HEK293 (cell line): ENCODE measurements around the gene STK24.

Experiments used
- CTCF ChIA-PET: fragments of 350-600 bp; formaldehyde crosslinking; extraction: SDS; loops from one replicate; lab custom pipeline; 2021; ENCODE audit warnings: antibody characterized with exemption; lab: Yijun Ruan, JAX
- POLR2A ChIA-PET: fragments of 300-600 bp; formaldehyde crosslinking; extraction: SDS; loops from one replicate; lab custom pipeline; 2020; ENCODE audit warnings: antibody characterized with exemption, inconsistent platforms; lab: Yijun Ruan, JAX
- H3K27ac ChIP-seq: fragments of 200-500 bp; sonication (Bioruptor generic); 2 replicates; pipeline ENCODE4 v1.5.1; 2014; ENCODE audit warnings: low read depth, low read length, control low read depth, inconsistent platforms; ENCODE audit errors: extremely low read depth
- H3K36me3 ChIP-seq, 2 experiments: fragments of 200-500 bp in 1 of 2; sonication (Bioruptor generic) in 1 of 2; 1 replicate in 1 of 2; 2 replicates in 1 of 2; pipeline ENCODE4 v1.5.1; 2014 to 2017; ENCODE audit warnings: inconsistent platforms in 2 of 2, low read length in 2 of 2; ENCODE audit not compliant: control insufficient read depth in 2 of 2, insufficient read depth in 1 of 2
- H3K4me1 ChIP-seq: fragments of 200-500 bp; sonication (Bioruptor generic); 2 replicates; pipeline ENCODE4 v1.5.1; 2014; ENCODE audit warnings: mild to moderate bottlenecking, low read length, inconsistent platforms; ENCODE audit not compliant: control insufficient read depth, insufficient read depth
- H3K4me3 ChIP-seq: 2 replicates; pipeline ENCODE4 v1.5.1; 2011; ENCODE audit warnings: low read depth, mild to moderate bottlenecking, control low read depth, low read length, moderate library complexity
- H3K9me3 ChIP-seq: fragments of 200-500 bp; sonication (Bioruptor generic); 2 replicates; pipeline ENCODE4 v1.5.1; 2014; ENCODE audit warnings: low read depth, low read length, inconsistent platforms; ENCODE audit not compliant: control insufficient read depth, insufficient read depth
- ATF2 ChIP-seq: fragments of 450-650 bp; formaldehyde crosslinking; IDR thresholded peaks from 2 replicates; pipeline ENCODE4 v1.5.1; 2016; ENCODE audit warnings: missing biosample characterization, missing genetic modification characterization, low read depth
- CTCF ChIP-seq: fragments of 450-650 bp; formaldehyde crosslinking; IDR thresholded peaks from 2 replicates; pipeline ENCODE4 v1.5.1; 2016; ENCODE audit warnings: missing biosample characterization, missing genetic modification characterization
- EGR2 ChIP-seq: fragments of 450-650 bp; formaldehyde crosslinking; IDR thresholded peaks from 2 replicates; pipeline ENCODE4 v1.5.1; 2016; ENCODE audit warnings: low read depth, missing biosample characterization, missing genetic modification characterization
- GFI1B ChIP-seq: fragments of 450-650 bp; formaldehyde crosslinking; IDR thresholded peaks from 2 replicates; pipeline ENCODE4 v1.5.1; 2016; ENCODE audit warnings: missing biosample characterization, missing genetic modification characterization
- INSM2 ChIP-seq: fragments of 450-650 bp; formaldehyde crosslinking; IDR thresholded peaks from 2 replicates; pipeline ENCODE4 v1.5.1; 2016; ENCODE audit warnings: missing biosample characterization, missing genetic modification characterization
- KLF1 ChIP-seq: fragments of 450-650 bp; formaldehyde crosslinking; IDR thresholded peaks from 2 replicates; pipeline ENCODE4 v1.5.1; 2016; ENCODE audit warnings: missing biosample characterization, missing genetic modification characterization
- KLF9 ChIP-seq: fragments of 450-650 bp; formaldehyde crosslinking; IDR thresholded peaks from 2 replicates; pipeline ENCODE4 v1.5.1; 2016; ENCODE audit warnings: missing biosample characterization, missing genetic modification characterization, low read depth
- OSR2 ChIP-seq: fragments of 450-650 bp; formaldehyde crosslinking; IDR thresholded peaks from 2 replicates; pipeline ENCODE4 v1.5.1; 2016; ENCODE audit warnings: missing biosample characterization, missing genetic modification characterization
- ZEB2 ChIP-seq: fragments of 450-650 bp; formaldehyde crosslinking; IDR thresholded peaks from 2 replicates; pipeline ENCODE4 v1.5.1; 2016; ENCODE audit warnings: missing biosample characterization, missing genetic modification characterization
- ZIC2 ChIP-seq: fragments of 450-650 bp; formaldehyde crosslinking; IDR thresholded peaks from 2 replicates; pipeline ENCODE4 v1.5.1; 2016; ENCODE audit warnings: missing biosample characterization, missing genetic modification characterization
- ZNF121 ChIP-seq: fragments of 450-650 bp; formaldehyde crosslinking; IDR thresholded peaks from 2 replicates; pipeline ENCODE4 v1.5.1; 2016; ENCODE audit warnings: missing biosample characterization, missing genetic modification characterization
- ZNF148 ChIP-seq: fragments of 450-650 bp; formaldehyde crosslinking; IDR thresholded peaks from 2 replicates; pipeline ENCODE4 v1.5.0; 2017; ENCODE audit warnings: missing biosample characterization, missing genetic modification characterization, borderline replicate concordance
- ZNF169 ChIP-seq: fragments of 450-650 bp; formaldehyde crosslinking; IDR thresholded peaks from 2 replicates; pipeline ENCODE4 v1.5.1; 2016; ENCODE audit warnings: missing biosample characterization, missing genetic modification characterization
- ZNF174 ChIP-seq: fragments of 450-650 bp; formaldehyde crosslinking; IDR thresholded peaks from 2 replicates; pipeline ENCODE4 v1.5.0; 2017; ENCODE audit warnings: missing biosample characterization, mild to moderate bottlenecking, missing genetic modification characterization
- ZNF19 ChIP-seq: fragments of 450-650 bp; formaldehyde crosslinking; IDR thresholded peaks from 2 replicates; pipeline ENCODE4; 2016; ENCODE audit warnings: missing biosample characterization, missing genetic modification characterization, low read depth
- ZNF23 ChIP-seq: fragments of 450-650 bp; formaldehyde crosslinking; IDR thresholded peaks from 2 replicates; pipeline ENCODE4 v1.5.1; 2016; ENCODE audit warnings: missing biosample characterization, missing genetic modification characterization, borderline replicate concordance
- ZNF302 ChIP-seq: fragments of 450-650 bp; formaldehyde crosslinking; IDR thresholded peaks from 2 replicates; pipeline ENCODE4 v1.5.1; 2016; ENCODE audit warnings: missing biosample characterization, missing genetic modification characterization, low read depth
- ZNF416 ChIP-seq: fragments of 450-650 bp; formaldehyde crosslinking; IDR thresholded peaks from 2 replicates; pipeline ENCODE4 v1.5.1; 2016; ENCODE audit warnings: missing biosample characterization, missing genetic modification characterization
- ZNF514 ChIP-seq: fragments of 450-650 bp; formaldehyde crosslinking; IDR thresholded peaks from 2 replicates; pipeline ENCODE4 v1.5.1; 2016; ENCODE audit warnings: missing biosample characterization, missing genetic modification characterization
- ZNF561 ChIP-seq: fragments of 450-650 bp; IDR thresholded peaks from 2 replicates; pipeline ENCODE4 v1.5.1; 2018; ENCODE audit warnings: missing biosample characterization, missing genetic modification characterization, borderline replicate concordance
- ZNF658 ChIP-seq: fragments of 450-650 bp; formaldehyde crosslinking; IDR thresholded peaks from 2 replicates; pipeline ENCODE4; 2016; ENCODE audit warnings: missing biosample characterization, missing genetic modification characterization
- ZNF677 ChIP-seq: fragments of 450-650 bp; IDR thresholded peaks from 2 replicates; pipeline ENCODE4 v1.5.0; 2018; ENCODE audit warnings: missing biosample characterization, mild to moderate bottlenecking, missing genetic modification characterization, moderate library complexity
- ZNF707 ChIP-seq: fragments of 450-650 bp; formaldehyde crosslinking; IDR thresholded peaks from 2 replicates; pipeline ENCODE4 v1.5.1; 2016; ENCODE audit warnings: missing biosample characterization, missing genetic modification characterization
- ZNF776 ChIP-seq: fragments of 450-650 bp; formaldehyde crosslinking; IDR thresholded peaks from 2 replicates; pipeline ENCODE4 v1.5.0; 2017; ENCODE audit warnings: missing biosample characterization, missing genetic modification characterization, borderline replicate concordance
- ZNF777 ChIP-seq: fragments of 450-650 bp; formaldehyde crosslinking; IDR thresholded peaks from 2 replicates; pipeline ENCODE4 v1.5.1; 2017; ENCODE audit warnings: missing biosample characterization, missing genetic modification characterization, borderline replicate concordance
- ZNF791 ChIP-seq: fragments of 450-650 bp; formaldehyde crosslinking; IDR thresholded peaks from 2 replicates; pipeline ENCODE4 v1.5.1; 2016; ENCODE audit warnings: missing biosample characterization, missing genetic modification characterization
- ZNF843 ChIP-seq: fragments of 450-650 bp; formaldehyde crosslinking; IDR thresholded peaks from 2 replicates; pipeline ENCODE4 v1.5.1; 2016; ENCODE audit warnings: missing biosample characterization, missing genetic modification characterization

Gene STK24

GRCh38 chr13:98534821-98535220 is 42.1 kb downstream of the STK24 start:
- H3K36me3 ChIP-seq, result no peaks in the 10 kb centered on the region
- ChIA-PET CTCF (no interaction called here), POLR2A (no interaction called here)
- no peaks in the 10 kb centered on the region for H3K9me3 ChIP-seq
- H3K4me1 ChIP-seq, result no peaks in the 10 kb centered on the region
- no peak overlapping the region for H3K4me3 ChIP-seq
- TF ChIP-seq ZEB2 (tag by site-specific recombination), result no peak
- no peak for TF ChIP-seq ATF2 (tag by site-specific recombination)
- no peak for TF ChIP-seq ZNF169
- no peak for TF ChIP-seq ZNF23
- TF ChIP-seq ZNF658, result no peak
- no peak overlapping the region for H3K27ac ChIP-seq

GRCh38 chr13:98533912-98534311 is 43.0 kb downstream of the STK24 start:
- 0 out of 2 replicates have a peak, but pooled peaks have one; percentile 23 for TF ChIP-seq KLF1 (tag by site-specific recombination)
- TF ChIP-seq OSR2 (tag by site-specific recombination), result no peak
- TF ChIP-seq ZIC2 (tag by site-specific recombination), result peak; percentile 91
- no peak overlapping the region for H3K4me3 ChIP-seq
- H3K4me1 ChIP-seq, result no peaks in the 10 kb centered on the region
- no peaks in the 10 kb centered on the region for H3K9me3 ChIP-seq
- POLR2A ChIA-PET, result no interaction called here
- H3K27ac ChIP-seq, result no peak overlapping the region
- CTCF ChIA-PET, result interaction anchor here (0.6 kb wide), 1 partner anchor 24 kb away, joined by 3 read pairs; no protein-coding TSS in a partner anchor
- H3K36me3 ChIP-seq, result no peaks in the 10 kb centered on the region

GRCh38 chr13:98532254-98532653 is 44.7 kb downstream of the STK24 start:
- no peaks in the 10 kb centered on the region for H3K9me3 ChIP-seq
- POLR2A ChIA-PET, result no interaction called here
- no peaks in the 10 kb centered on the region for H3K36me3 ChIP-seq
- no peak overlapping the region for H3K27ac ChIP-seq
- CTCF ChIA-PET, result interaction anchor here (0.6 kb wide), 1 partner anchor 11 kb away, joined by 3 read pairs; no protein-coding TSS in a partner anchor
- no peaks in the 10 kb centered on the region for H3K4me1 ChIP-seq
- H3K4me3 ChIP-seq, result no peak overlapping the region
- no peak for TF ChIP-seq ZNF843 (tag by site-specific recombination)
- no peak for TF ChIP-seq ZNF302 (tag by site-specific recombination)
- no peak for TF ChIP-seq ZNF791 (tag by site-specific recombination)
- TF ChIP-seq ZNF776 (tag by site-specific recombination), result no peak
- TF ChIP-seq ZNF148, result no peak
- TF ChIP-seq ZNF561 (tag by site-specific recombination), result no peak
- TF ChIP-seq ZNF174, result no peak
- TF ChIP-seq ZNF416, result no peak
- no peak for TF ChIP-seq ZNF514 (tag by site-specific recombination)
- TF ChIP-seq ZNF19 (tag by site-specific recombination), result no peak
- TF ChIP-seq ZNF677 (tag by site-specific recombination), result no peak
- TF ChIP-seq ZNF777, result no peak
- TF ChIP-seq INSM2 (tag by site-specific recombination), result no peak
- peak; percentile 59 for TF ChIP-seq KLF9 (tag by site-specific recombination)
- TF ChIP-seq ZNF707 (tag by site-specific recombination), result no peak
- TF ChIP-seq GFI1B (tag by site-specific recombination), result no peak
- TF ChIP-seq OSR2 (tag by site-specific recombination), result no peak
- TF ChIP-seq EGR2, result peak; percentile 100
- TF ChIP-seq CTCF (tag by site-specific recombination), result no peak
- TF ChIP-seq ZNF121 (tag by site-specific recombination), result no peak
